Karpas-422 (cell line): Measurements from ENCODE around the gene TIMM8B. TPM values are rescaled to one million over a fixed set of nuclear protein-coding genes. Genes with fewer than 3 reads are reported as not detected.
A peak's percentile ranks its signal among the peaks of the same experiment; 100 is the strongest.
"Not testable (repeated sequence)": the region's sequence is repeated elsewhere in the genome, so short reads cannot be mapped to it uniquely, and the experiment has no call there.

Experiments
- DNase-seq: peaks from one replicate; pipeline ENCODE4 v3.0.0-alpha.2; 2015
- H2AFZ ChIP-seq: fragments of 200-600 bp; sonication (generic); 2 replicates; pipeline ENCODE4 v1.6.1; 2014; ENCODE audit warnings: antibody characterized with exemption, low read length, mixed read lengths
- H3K27ac ChIP-seq: fragments of 200-600 bp; sonication (generic); 2 replicates; pipeline ENCODE4 v1.5.1; 2014; ENCODE audit warnings: mild to moderate bottlenecking, low read length, moderate library complexity
- H3K27me3 ChIP-seq: fragments of 200-600 bp; sonication (generic); 2 replicates; pipeline ENCODE4 v1.6.1; 2014; ENCODE audit warnings: low read length, mixed read lengths
- H3K36me3 ChIP-seq: fragments of 200-600 bp; sonication (generic); 2 replicates; pipeline ENCODE4 v1.6.1; 2014; ENCODE audit warnings: low read length, mixed read lengths; ENCODE audit not compliant: insufficient read depth
- H3K4me1 ChIP-seq: fragments of 200-600 bp; sonication (generic); 2 replicates; pipeline ENCODE4 v1.6.1; 2014; ENCODE audit warnings: mild to moderate bottlenecking, low read length, mixed read lengths
- H3K4me2 ChIP-seq: fragments of 200-600 bp; sonication (generic); 2 replicates; pipeline ENCODE4 v1.6.1; 2014; ENCODE audit warnings: low read length, low read depth, mild to moderate bottlenecking; ENCODE audit not compliant: poor library complexity, severe bottlenecking
- H3K4me3 ChIP-seq: fragments of 200-600 bp; sonication (generic); 2 replicates; pipeline ENCODE4 v1.5.1; 2014; ENCODE audit warnings: mild to moderate bottlenecking, antibody characterized with exemption, low read length, mixed read lengths
- H3K79me2 ChIP-seq: fragments of 200-600 bp; sonication (generic); 2 replicates; pipeline ENCODE4 v1.6.1; 2014; ENCODE audit warnings: mild to moderate bottlenecking, low read length, mixed read lengths
- H3K9ac ChIP-seq: fragments of 200-600 bp; sonication (generic); 2 replicates; pipeline ENCODE4 v1.6.0; 2014; ENCODE audit warnings: low read length
- H3K9me2 ChIP-seq: fragments of 200-600 bp; sonication (generic), shearing (Covaris generic); replicated peaks from 2 replicates; pipeline ENCODE4 v1.6.0; 2014; ENCODE audit warnings: mild to moderate bottlenecking, low read length, moderate library complexity; ENCODE audit not compliant: insufficient read depth
- H3K9me3 ChIP-seq: fragments of 300-700, 200-600 bp; sonication (generic); 2 replicates; pipeline ENCODE4 v1.6.1; 2014; ENCODE audit warnings: low read length, mixed read lengths
- H4K20me1 ChIP-seq: fragments of 200-600 bp; sonication (generic); 2 replicates; pipeline ENCODE4 v1.6.1; 2014; ENCODE audit warnings: mild to moderate bottlenecking, antibody characterized with exemption, low read length, low read depth; ENCODE audit not compliant: insufficient read depth
- total RNA-seq: library from RNA; depleted of rRNA; stranded (reverse); fragments of >200 nt; shearing (Covaris generic); gene quantifications from 2 replicates; pipeline ENCODE4 v1.2.3, GENCODE V29; 2014; ENCODE audit warnings: low replicate concordance

The TIMM8B gene
- total RNA-seq, 1 experiment from 2014 or later: 53.3 TPM

DNA sequence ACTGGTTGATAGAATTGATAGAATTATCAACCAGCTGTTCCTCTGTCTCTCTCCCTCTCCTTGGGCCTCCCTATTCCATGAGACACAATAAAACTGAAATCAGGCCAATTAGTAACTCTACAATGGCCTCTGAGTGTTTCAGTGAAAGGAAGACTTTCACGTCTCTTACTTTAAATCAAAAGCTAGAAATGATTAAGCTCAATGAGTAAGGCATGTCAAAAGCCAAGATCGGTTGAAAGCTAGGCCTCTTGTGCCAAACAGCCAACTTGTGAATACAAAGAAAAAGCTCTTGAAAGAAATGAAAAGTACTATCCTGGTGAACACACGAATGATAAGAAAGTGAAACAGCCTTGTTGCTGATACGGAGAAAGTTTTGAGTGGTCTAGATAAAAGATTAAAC is 29.4 kb downstream of the TIMM8B start:
- H3K36me3 ChIP-seq: peaks cover 12% of the 10 kb centered on the region; the same call in 1 of the 2 replicates
- DNase-seq: no peak

DNA sequence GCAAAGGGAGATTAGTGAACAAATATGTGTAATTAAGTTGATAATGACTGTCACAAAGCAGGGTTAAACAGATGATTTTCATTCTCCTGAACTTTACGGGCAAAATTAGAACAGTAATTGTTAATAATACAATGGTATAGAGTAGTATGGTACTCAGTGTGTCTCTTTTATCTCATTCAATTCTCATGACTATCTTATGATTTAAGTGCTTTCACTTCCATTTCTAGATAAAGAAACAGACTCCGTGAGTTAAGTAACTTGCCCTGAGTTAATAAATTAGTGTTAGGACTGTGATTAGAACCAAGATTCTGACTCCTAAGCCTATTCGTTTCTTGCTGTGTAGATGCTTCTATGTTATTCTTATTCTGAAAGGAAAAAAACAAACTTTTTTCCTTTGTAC is 34.8 kb downstream of the TIMM8B start:
- H3K4me2 ChIP-seq: no peak overlapping the region
- no peaks in the 10 kb centered on the region for H4K20me1 ChIP-seq
- H3K79me2 ChIP-seq: peaks cover 14% of the 10 kb centered on the region
- H3K9ac ChIP-seq: no peak overlapping the region
- no peaks in the 10 kb centered on the region for H3K9me2 ChIP-seq
- H3K27ac ChIP-seq: peak overlapping the region; percentile 92
- no peaks in the 10 kb centered on the region for H3K27me3 ChIP-seq
- H3K4me3 ChIP-seq: no peak overlapping the region
- peaks cover 27% of the 10 kb centered on the region for H3K36me3 ChIP-seq
- DNase-seq: no peak
- H2AFZ ChIP-seq: no peak overlapping the region
- no peaks in the 10 kb centered on the region for H3K9me3 ChIP-seq
- peaks cover 41% of the 10 kb centered on the region for H3K4me1 ChIP-seq

More for the DNA sequence above, 29.4 kb downstream of the TIMM8B start:
- no peaks in the 10 kb centered on the region for H3K9me3 ChIP-seq
- H3K27ac ChIP-seq: no peak overlapping the region
- no peak overlapping the region for H3K4me3 ChIP-seq
- no peaks in the 10 kb centered on the region for H3K9me2 ChIP-seq
- H3K4me1 ChIP-seq: peaks cover under 1% of the 10 kb centered on the region; the same call in 1 of the 2 replicates
- no peaks in the 10 kb centered on the region for H4K20me1 ChIP-seq
- H3K9ac ChIP-seq: no peak overlapping the region
- H3K4me2 ChIP-seq: no peak overlapping the region
- H3K79me2 ChIP-seq: peaks cover under 1% of the 10 kb centered on the region; the same call in 1 of the 2 replicates
- H3K27me3 ChIP-seq: no peaks in the 10 kb centered on the region
- no peak overlapping the region for H2AFZ ChIP-seq

DNA sequence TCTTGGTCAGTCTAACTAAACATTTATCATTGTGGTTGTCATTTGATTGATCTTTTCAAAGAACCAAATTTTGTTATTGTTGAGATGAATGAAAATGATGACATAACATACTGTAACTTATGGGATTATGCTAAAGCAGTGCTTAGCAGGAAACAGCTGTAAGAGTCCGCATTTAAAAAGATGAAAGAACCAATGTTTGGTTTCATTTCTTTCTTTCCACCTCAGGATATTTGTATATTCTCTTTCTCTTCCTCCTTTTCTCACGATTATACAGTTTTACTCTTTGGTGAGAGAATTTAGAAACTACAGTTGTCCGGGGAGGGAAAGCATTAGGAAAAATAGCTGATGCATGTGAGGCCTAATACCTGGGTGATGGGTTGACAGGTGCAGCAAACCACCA is 35.8 kb downstream of the TIMM8B start:
- H3K27me3 ChIP-seq: no peaks in the 10 kb centered on the region
- H3K79me2 ChIP-seq: peaks cover 14% of the 10 kb centered on the region
- no peaks in the 10 kb centered on the region for H4K20me1 ChIP-seq
- peak; percentile 63 for DNase-seq
- 0 out of 2 replicates have a peak overlapping the region, but pooled peaks have one; percentile 1 for H3K4me3 ChIP-seq
- H3K9me2 ChIP-seq: no peaks in the 10 kb centered on the region
- no peak overlapping the region for H2AFZ ChIP-seq
- peaks cover 30% of the 10 kb centered on the region for H3K36me3 ChIP-seq
- peak overlapping the region; percentile 92 for H3K27ac ChIP-seq
- H3K9me3 ChIP-seq: no peaks in the 10 kb centered on the region
- H3K4me2 ChIP-seq: peak overlapping the region; percentile 28
- no peak overlapping the region for H3K9ac ChIP-seq
- H3K4me1 ChIP-seq: peaks cover 41% of the 10 kb centered on the region

DNA sequence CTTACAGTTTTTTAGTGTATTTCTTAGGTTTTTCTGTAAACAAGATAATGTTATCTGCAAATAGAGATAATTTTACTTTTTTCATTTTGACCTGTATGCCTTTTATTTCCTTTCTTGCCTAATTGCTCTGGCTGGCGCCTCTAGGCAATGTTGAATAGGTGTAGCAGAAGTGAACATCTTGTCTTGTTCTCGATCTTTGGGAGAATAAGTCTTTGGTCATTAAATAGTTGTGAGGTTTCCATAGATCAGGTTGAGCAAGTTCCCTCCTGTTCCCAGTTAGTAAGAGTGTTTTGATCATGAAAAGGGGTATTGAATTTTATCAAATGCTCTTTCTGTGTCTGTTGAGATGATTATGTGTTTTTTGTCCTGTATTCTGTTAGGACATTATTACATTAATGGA is 36.8 kb downstream of the TIMM8B start:
- Histone ChIP-seq H4K20me1 (no peaks in the 10 kb centered on the region), H3K4me3 (no peak overlapping the region), H3K27ac (peak overlapping the region; percentile 92), H2AFZ (no peak overlapping the region), H3K36me3 (peaks cover 30% of the 10 kb centered on the region), H3K9me2 (no peaks in the 10 kb centered on the region), H3K9ac (no peak overlapping the region), H3K79me2 (peaks cover 14% of the 10 kb centered on the region), H3K9me3 (no peaks in the 10 kb centered on the region), H3K4me2 (peak overlapping the region; percentile 28), H3K4me1 (peaks cover 41% of the 10 kb centered on the region), H3K27me3 (no peaks in the 10 kb centered on the region)
- no peak for DNase-seq

DNA sequence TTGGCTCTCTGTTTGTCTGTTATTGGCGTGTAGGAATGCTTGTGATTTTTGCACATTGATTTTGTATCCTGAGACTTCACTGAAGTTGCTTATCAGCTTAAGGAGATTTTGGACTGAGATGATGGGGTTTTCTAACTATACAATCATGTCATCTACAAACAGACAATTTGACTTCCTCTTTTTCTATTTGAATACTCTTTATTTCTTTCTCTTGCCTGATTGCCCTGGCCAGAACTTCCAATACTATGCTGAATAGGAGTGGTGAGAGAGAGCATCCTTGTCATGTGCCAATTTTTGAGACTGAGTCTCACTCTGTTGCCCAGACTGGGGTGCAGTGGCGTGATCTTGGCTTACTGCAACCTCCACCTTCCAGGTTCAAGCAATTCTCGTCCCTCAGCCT is 38.3 kb downstream of the TIMM8B start:
- Histone ChIP-seq H3K27ac (peak overlapping the region; percentile 92), H3K36me3 (peaks cover 28% of the 10 kb centered on the region), H3K79me2 (peaks cover 14% of the 10 kb centered on the region), H3K4me2 (peak overlapping the region; percentile 15), H3K4me1 (peaks cover 41% of the 10 kb centered on the region)
- not testable (repeated sequence) for H2AFZ ChIP-seq, H3K9me2 ChIP-seq, DNase-seq, H3K9ac ChIP-seq, H3K27me3 ChIP-seq, H3K9me3 ChIP-seq, H3K4me3 ChIP-seq, H4K20me1 ChIP-seq

DNA sequence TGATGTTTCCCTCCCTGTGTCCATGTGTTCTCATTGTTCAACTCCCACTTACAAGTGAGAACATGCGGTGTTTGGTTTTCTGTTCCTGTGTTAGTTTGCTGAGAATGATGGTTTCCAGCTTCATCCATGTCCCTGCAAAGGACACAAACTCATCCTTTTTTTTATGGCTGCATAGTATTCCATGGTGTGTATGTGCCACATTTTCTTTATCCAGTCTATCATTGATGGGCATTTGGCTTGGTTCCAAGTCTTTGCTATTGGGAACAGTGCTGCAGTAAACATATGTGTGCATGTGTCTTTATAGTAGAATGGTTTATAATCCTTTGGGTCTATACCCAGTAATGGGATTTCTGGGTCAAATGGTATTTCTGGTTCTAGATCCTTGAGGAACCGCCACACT is 39.9 kb downstream of the TIMM8B start:
- not testable (repeated sequence) for H3K27ac ChIP-seq, H3K9ac ChIP-seq, H4K20me1 ChIP-seq, H3K27me3 ChIP-seq, H3K4me2 ChIP-seq, H2AFZ ChIP-seq, H3K9me2 ChIP-seq, H3K9me3 ChIP-seq, DNase-seq, H3K4me3 ChIP-seq
- Histone ChIP-seq H3K36me3 (peaks cover 22% of the 10 kb centered on the region), H3K4me1 (peaks cover 36% of the 10 kb centered on the region), H3K79me2 (peaks cover 10% of the 10 kb centered on the region)

DNA sequence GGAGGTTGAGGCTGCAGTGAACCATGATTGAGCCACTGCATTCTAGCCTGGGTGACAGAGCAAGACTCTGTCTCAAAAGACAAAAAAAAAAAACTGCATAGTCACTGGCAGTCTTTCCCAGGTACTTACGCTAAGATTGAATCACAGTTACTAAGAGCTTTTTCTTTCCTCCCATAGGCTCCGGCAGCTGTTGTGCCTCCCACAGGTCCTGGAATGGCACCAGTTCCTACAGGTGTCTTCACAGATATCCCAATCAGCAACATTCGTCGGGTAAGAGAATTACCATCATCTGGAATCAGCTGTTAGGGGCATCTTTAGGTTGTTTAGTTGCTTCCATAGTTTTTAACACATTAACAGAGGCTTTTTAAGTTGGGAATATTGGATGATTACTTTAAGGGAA is 41.6 kb downstream of the TIMM8B start:
- no peaks in the 10 kb centered on the region for H4K20me1 ChIP-seq
- H3K36me3 ChIP-seq: peaks cover 15% of the 10 kb centered on the region
- DNase-seq: no peak
- H3K9me3 ChIP-seq: no peaks in the 10 kb centered on the region
- no peaks in the 10 kb centered on the region for H3K9me2 ChIP-seq
- peaks cover 9% of the 10 kb centered on the region for H3K79me2 ChIP-seq
- no peak overlapping the region for H3K4me3 ChIP-seq
- no peak overlapping the region for H3K4me2 ChIP-seq
- no peak overlapping the region for H3K9ac ChIP-seq
- H3K27me3 ChIP-seq: no peaks in the 10 kb centered on the region
- peaks cover 19% of the 10 kb centered on the region for H3K4me1 ChIP-seq
- no peak overlapping the region for H3K27ac ChIP-seq
- no peak overlapping the region for H2AFZ ChIP-seq

DNA sequence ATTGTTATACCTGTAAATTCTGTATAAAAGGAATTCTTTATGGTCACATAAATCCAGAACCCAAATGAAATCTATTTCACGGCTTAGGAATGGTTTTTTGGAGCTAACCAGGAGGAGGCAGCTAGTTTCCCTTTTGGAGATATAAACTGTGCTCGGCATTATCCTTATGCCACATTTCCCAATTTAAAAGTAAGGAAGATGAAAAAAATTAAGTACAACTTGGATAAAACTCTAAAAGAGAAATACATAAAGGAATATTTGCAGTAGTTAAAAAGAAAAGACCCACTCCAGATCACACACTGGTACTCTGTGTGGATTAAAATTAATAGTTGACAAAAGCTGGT is 43.6 kb downstream of the TIMM8B start:
- no peak for DNase-seq
- H3K9ac ChIP-seq: no peak overlapping the region
- no peak overlapping the region for H3K27ac ChIP-seq
- peaks cover under 1% of the 10 kb centered on the region for H3K4me1 ChIP-seq
- H2AFZ ChIP-seq: no peak overlapping the region
- peaks cover 9% of the 10 kb centered on the region; the same call in 1 of the 2 replicates for H3K36me3 ChIP-seq
- H4K20me1 ChIP-seq: no peaks in the 10 kb centered on the region
- no peaks in the 10 kb centered on the region for H3K79me2 ChIP-seq
- no peaks in the 10 kb centered on the region for H3K27me3 ChIP-seq
- H3K9me3 ChIP-seq: no peaks in the 10 kb centered on the region
- no peak overlapping the region for H3K4me3 ChIP-seq
- no peak overlapping the region for H3K4me2 ChIP-seq
- no peaks in the 10 kb centered on the region for H3K9me2 ChIP-seq
